ENCODE measurements around the gene CENPB.

DNA sequence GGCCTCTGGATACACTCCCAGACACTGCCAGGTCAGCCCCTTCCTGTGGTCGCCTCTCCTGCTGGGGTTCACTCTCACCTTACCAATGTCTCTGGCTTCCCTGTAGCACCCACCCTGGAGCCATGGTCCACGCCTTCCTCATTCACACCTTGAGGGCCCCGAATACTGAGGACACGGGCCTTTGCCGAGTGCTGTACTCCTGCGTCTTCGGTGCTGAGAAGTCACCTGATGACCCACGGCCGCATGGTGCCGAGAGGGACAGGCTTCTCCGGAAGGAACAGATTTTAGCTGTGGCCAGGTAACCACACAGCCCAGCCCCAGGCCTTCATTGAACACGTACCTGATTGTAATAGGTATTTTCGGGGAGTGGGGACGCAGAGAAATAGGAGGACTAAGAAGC lies 35.5 kb upstream of the CENPB start:
- no peak for TF ChIP-seq EP300 (IDR thresholded peaks at IDR 0.05)
- TF ChIP-seq POLR2A (IDR thresholded peaks at IDR 0.05) = no peak
